ACC112 (cell line): ENCODE results near the gene RAB33A.
A peak's percentile ranks its signal among the peaks of the same experiment; 100 is the strongest.

Experiments
- H2AFZ ChIP-seq: fragments of 200-600 bp; sonication (generic); one replicate; pipeline ENCODE4 v1.6.0; 2017; ENCODE audit warnings: antibody characterized with exemption, low read length; ENCODE audit not compliant: unreplicated experiment
- H3K27ac ChIP-seq: fragments of 200-600 bp; sonication (generic); 2 replicates; pipeline ENCODE4 v1.5.1; 2014; ENCODE audit warnings: low read depth, mild to moderate bottlenecking, antibody characterized with exemption, low read length, moderate library complexity
- H3K27me3 ChIP-seq: fragments of 200-600 bp; sonication (generic); 2 replicates; pipeline ENCODE4 v1.6.1; 2014; ENCODE audit warnings: mild to moderate bottlenecking, antibody characterized with exemption, low read length, moderate library complexity, mixed read lengths; ENCODE audit not compliant: insufficient read depth
- H3K36me3 ChIP-seq: fragments of 200-600 bp; sonication (generic); 2 replicates; pipeline ENCODE4 v1.6.1; 2016; ENCODE audit warnings: mild to moderate bottlenecking, antibody characterized with exemption, low read length, moderate library complexity, mixed read lengths; ENCODE audit not compliant: insufficient read depth
- H3K4me1 ChIP-seq: fragments of 200-600 bp; sonication (generic); one replicate; pipeline ENCODE4 v1.6.1; 2016; ENCODE audit warnings: low read length, mixed read lengths; ENCODE audit not compliant: insufficient read depth, unreplicated experiment, control insufficient read depth
- H3K4me3 ChIP-seq: fragments of 200-600 bp; sonication (generic); 2 replicates; pipeline ENCODE4 v1.5.1; 2014; ENCODE audit warnings: mild to moderate bottlenecking, low read depth, low read length
- H3K79me2 ChIP-seq: fragments of 200-600 bp; sonication (generic); one replicate; pipeline ENCODE4 v1.6.0; 2016; ENCODE audit warnings: low read length; ENCODE audit not compliant: control insufficient read depth, unreplicated experiment, insufficient read depth

RAB33A gene

DNA sequence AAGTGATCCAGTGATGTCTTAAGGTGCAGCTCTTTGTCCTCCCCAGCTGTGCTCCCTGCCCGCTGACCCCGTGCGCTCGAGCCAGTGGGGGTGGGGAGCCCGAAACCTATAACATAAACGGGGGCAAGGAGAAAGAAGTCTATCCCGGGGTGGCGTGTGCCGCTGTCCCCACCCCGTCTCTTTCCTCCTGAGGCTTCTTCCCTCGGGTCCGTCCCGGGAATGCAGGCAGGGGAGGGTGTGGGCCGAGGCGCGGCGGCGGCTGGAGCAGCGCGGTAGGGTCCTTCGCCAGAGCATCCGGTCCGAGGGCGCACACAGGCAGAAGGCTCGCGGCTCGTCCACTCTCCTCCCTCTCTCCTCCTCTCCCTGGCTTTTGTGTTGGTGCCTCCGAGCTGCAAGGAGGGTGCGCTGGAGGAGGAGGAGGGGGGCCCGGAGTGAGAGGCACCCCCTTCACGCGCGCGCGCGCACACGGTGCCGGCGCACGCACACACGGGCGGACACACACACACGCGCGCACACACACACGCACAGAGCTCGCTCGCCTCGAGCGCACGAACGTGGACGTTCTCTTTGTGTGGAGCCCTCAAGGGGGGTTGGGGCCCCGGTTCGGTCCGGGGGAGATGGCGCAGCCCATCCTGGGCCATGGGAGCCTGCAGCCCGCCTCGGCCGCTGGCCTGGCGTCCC lies at the start of gene RAB33A:
RAB33A (plus strand) TSS at position 517 of the 681 bp plus-strand sequence; CDS start at position 618, 101 bp downstream.
- Histone ChIP-seq H3K27ac (peak within 1 kb of the TSS; percentile 94), H3K4me3 (peak within 1 kb of the TSS; percentile 71), H3K36me3 (no peaks in the 10 kb centered on the region), H3K79me2 (peaks cover 2% of the 10 kb centered on the region), H3K4me1 (peaks cover 29% of the 10 kb centered on the region), H3K27me3 (no peaks in the 10 kb centered on the region), H2AFZ (peak within 1 kb of the TSS; percentile 51)

- Histone ChIP-seq H3K79me2 (no peaks in the 10 kb centered on the region), H3K4me3 (no peak overlapping the region), H3K36me3 (no peaks in the 10 kb centered on the region), H3K4me1 (peaks cover 13% of the 10 kb centered on the region), H3K27me3 (no peaks in the 10 kb centered on the region), H3K27ac (no peak overlapping the region), H2AFZ (no peak overlapping the region)
Observed at GRCh38 chrX:130124577-130124976, 47.2 kb upstream of the RAB33A start.

GRCh38 chrX:130125091-130125874 lies 46.5 kb upstream of the RAB33A start:
- H3K4me3 ChIP-seq = no peak overlapping the region
- no peak overlapping the region for H3K27ac ChIP-seq
- no peaks in the 10 kb centered on the region for H3K27me3 ChIP-seq
- H3K79me2 ChIP-seq = no peaks in the 10 kb centered on the region
- H3K36me3 ChIP-seq = no peaks in the 10 kb centered on the region
- H3K4me1 ChIP-seq = peaks cover 7% of the 10 kb centered on the region
- no peak overlapping the region for H2AFZ ChIP-seq

GRCh38 chrX:130130990-130131389 lies 40.8 kb upstream of the RAB33A start:
- no peaks in the 10 kb centered on the region for H3K36me3 ChIP-seq

GRCh38 chrX:130136496-130136895 lies 35.3 kb upstream of the RAB33A start:
- no peak overlapping the region for H3K27ac ChIP-seq
- no peaks in the 10 kb centered on the region for H3K79me2 ChIP-seq
- H3K36me3 ChIP-seq = no peaks in the 10 kb centered on the region
- no peak overlapping the region for H2AFZ ChIP-seq
- no peak overlapping the region for H3K4me3 ChIP-seq
- H3K27me3 ChIP-seq = no peaks in the 10 kb centered on the region
- no peaks in the 10 kb centered on the region for H3K4me1 ChIP-seq

More at GRCh38 chrX:130130990-130131389, 40.8 kb upstream of the RAB33A start:
- H3K4me3 ChIP-seq = no peak overlapping the region
- no peaks in the 10 kb centered on the region for H3K79me2 ChIP-seq
- no peaks in the 10 kb centered on the region for H3K4me1 ChIP-seq
- H3K27ac ChIP-seq = no peak overlapping the region
- no peak overlapping the region for H2AFZ ChIP-seq
- no peaks in the 10 kb centered on the region for H3K27me3 ChIP-seq

- no peaks in the 10 kb centered on the region for H3K79me2 ChIP-seq
- H3K27me3 ChIP-seq = no peaks in the 10 kb centered on the region
- no peaks in the 10 kb centered on the region for H3K36me3 ChIP-seq
- no peak overlapping the region for H3K27ac ChIP-seq
- H3K4me1 ChIP-seq = no peaks in the 10 kb centered on the region
- no peak overlapping the region for H3K4me3 ChIP-seq
- H2AFZ ChIP-seq = no peak overlapping the region
Observed at GRCh38 chrX:130136961-130137360, 34.8 kb upstream of the RAB33A start.

GRCh38 chrX:130139474-130140201 lies 32.1 kb upstream of the RAB33A start:
- H3K36me3 ChIP-seq = no peaks in the 10 kb centered on the region

GRCh38 chrX:130144509-130144908 lies 27.3 kb upstream of the RAB33A start:
- no peak overlapping the region for H3K4me3 ChIP-seq
- H3K36me3 ChIP-seq = no peaks in the 10 kb centered on the region
- no peak overlapping the region for H2AFZ ChIP-seq
- H3K27me3 ChIP-seq = no peaks in the 10 kb centered on the region
- H3K27ac ChIP-seq = no peak overlapping the region
- no peaks in the 10 kb centered on the region for H3K79me2 ChIP-seq
- peaks cover 4% of the 10 kb centered on the region for H3K4me1 ChIP-seq

More at GRCh38 chrX:130139474-130140201, 32.1 kb upstream of the RAB33A start:
- no peak overlapping the region for H3K27ac ChIP-seq
- H3K4me1 ChIP-seq = no peaks in the 10 kb centered on the region
- H3K4me3 ChIP-seq = no peak overlapping the region
- no peaks in the 10 kb centered on the region for H3K79me2 ChIP-seq
- no peak overlapping the region for H2AFZ ChIP-seq
- H3K27me3 ChIP-seq = no peaks in the 10 kb centered on the region

- H3K27ac ChIP-seq = no peak overlapping the region
- H3K79me2 ChIP-seq = no peaks in the 10 kb centered on the region
- H2AFZ ChIP-seq = no peak overlapping the region
- H3K4me1 ChIP-seq = peaks cover 4% of the 10 kb centered on the region
- H3K27me3 ChIP-seq = no peaks in the 10 kb centered on the region
- H3K4me3 ChIP-seq = no peak overlapping the region
- no peaks in the 10 kb centered on the region for H3K36me3 ChIP-seq
Observed at GRCh38 chrX:130145123-130145522, 26.6 kb upstream of the RAB33A start.

DNA sequence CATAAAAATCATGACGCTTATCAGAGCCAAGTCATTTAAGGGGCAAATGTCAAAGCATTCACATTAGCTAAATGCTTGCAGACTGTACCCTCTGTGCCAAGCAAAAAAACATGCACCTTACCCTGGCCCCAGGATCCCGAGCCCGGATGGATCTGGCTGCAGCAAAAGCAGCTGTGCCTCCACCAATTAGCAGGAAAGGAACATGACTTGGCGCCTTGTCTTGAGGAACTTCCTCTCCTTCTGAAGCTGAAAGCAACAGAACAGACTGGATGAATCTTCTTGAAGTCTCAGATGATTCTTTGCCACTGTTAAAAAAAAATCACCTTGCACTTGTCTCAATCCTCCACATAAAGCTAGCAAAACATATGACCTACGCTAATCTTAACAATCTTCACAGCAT lies 24.1 kb upstream of the RAB33A start:
- Histone ChIP-seq H3K4me3 (no peak overlapping the region), H3K79me2 (no peaks in the 10 kb centered on the region), H3K4me1 (peaks cover 4% of the 10 kb centered on the region), H3K36me3 (no peaks in the 10 kb centered on the region), H3K27ac (no peak overlapping the region), H3K27me3 (no peaks in the 10 kb centered on the region), H2AFZ (no peak overlapping the region)
